GM21825 (cell line): ENCODE measurements around the gene DGKI.

Experiments used
- ATAC-seq: cut with Tn5 transposase; IDR thresholded peaks from one replicate; pipeline ENCODE4 v1.9.1; 2021; ENCODE audit warnings: mild to moderate bottlenecking, moderate library complexity; ENCODE audit not compliant: unreplicated experiment

Gene DGKI

DNA sequence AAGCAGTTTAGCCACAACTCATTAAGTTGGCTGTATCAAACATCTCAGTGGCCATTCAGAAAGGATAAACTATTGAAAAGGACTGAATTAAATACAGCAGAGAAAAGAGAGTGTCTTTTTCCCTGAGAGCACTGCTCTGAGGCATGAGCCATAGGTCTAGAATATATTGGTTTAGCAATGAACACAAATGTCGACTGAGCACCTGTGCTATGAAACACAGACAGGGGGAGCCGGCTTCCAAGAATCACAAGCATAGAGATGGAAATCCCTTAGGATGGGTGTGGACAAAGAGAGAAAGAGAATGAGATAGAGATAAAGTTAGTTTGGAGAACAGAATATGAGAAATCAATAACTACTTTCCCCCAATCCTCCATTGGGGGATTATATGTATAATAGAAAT, 54.8 kb downstream of the DGKI start:
- no peak for ATAC-seq

- no peak for ATAC-seq
These were observed 55.9 kb downstream of the DGKI start for GRCh38 chr7:137790828-137791227.

DNA sequence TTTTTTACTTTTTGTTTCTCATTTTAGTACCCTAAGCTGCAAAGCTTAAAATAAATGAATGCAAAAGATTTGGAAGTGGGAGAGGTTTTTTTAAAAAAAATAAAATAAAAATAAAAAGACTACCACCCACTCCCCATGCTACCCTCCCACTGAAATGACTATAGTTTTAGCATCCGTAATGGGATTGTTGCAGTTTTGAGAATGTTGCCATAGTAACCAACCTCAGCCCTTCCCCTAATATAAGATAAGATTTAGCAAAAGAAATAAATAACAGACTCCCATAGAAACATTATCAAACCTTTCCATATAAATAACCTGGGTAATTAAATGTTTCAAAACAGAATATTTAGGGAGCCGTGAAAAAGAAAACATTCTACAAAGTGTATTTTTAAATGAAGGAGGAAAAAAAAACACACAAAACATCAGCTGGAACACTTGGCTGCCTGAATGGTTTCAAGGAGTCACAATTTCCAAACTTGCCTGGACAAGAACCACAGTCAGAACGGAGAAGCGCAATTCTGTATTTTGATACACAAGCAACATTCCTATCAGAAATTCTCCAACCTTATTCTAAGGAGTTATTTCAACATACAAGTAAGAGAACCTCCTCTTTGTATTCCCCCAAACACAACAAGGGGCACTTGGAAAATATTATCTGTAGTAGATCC, 57.4 kb downstream of the DGKI start:
- no peak for ATAC-seq

DNA sequence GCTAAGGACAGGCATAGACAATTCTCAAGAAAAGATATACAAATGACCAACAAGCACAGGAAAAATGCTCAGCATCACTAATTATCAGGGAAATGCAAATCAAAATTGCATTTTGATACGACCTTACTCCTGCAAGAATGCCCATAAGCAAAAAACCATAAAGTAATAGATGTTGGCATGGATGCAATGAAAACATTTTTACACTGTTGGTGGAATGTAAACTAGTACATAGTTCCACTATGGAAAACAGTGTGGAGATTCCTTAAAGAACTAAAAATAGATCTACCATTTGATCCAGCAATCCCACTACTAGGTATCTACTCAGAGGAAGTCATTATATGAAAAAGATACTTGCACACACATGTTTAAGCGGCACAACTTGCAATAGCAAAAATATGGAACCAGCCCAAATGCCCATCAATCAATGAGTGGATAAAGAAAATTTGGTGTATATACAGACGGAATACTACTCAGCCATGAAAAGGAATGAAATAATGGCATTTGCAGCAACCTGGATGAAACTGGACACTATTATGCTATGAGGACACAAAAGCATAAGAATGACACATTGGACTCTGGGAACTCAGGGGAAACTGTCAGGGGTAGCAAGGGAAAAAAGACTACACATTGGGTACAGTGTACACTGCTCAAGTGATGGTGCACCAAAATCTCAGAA, 59.3 kb downstream of the DGKI start:
- no peak for ATAC-seq

- no peak for ATAC-seq
These were observed 68.3 kb downstream of the DGKI start for GRCh38 chr7:137778511-137778910.

DNA sequence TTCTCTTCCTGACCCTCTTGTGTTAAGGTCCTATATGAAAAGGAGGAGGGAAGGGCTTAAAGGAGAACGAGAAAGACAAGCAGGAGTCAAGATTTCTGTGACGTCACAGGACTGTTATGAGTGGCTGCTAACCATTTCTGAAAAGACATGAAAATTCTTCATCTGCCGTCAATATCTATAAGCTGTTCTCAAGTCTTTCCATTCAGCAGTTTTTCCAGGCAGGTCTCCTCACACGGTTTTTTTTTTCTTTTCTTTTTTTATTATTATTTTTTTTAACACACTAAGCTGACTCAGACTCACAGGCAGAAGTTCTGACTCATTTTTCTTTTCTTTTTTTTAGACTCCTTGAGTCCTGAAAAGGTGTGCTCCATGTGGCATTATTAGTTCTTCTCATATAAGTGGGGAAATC, 72.0 kb downstream of the DGKI start:
- no peak for ATAC-seq

GRCh38 chr7:137772748-137773147, 74.0 kb downstream of the DGKI start:
- no peak for ATAC-seq

GRCh38 chr7:137772316-137772715, 74.5 kb downstream of the DGKI start:
- ATAC-seq, result no peak

- ATAC-seq, result no peak
These were observed 75.1 kb downstream of the DGKI start for GRCh38 chr7:137771679-137772078.

DNA sequence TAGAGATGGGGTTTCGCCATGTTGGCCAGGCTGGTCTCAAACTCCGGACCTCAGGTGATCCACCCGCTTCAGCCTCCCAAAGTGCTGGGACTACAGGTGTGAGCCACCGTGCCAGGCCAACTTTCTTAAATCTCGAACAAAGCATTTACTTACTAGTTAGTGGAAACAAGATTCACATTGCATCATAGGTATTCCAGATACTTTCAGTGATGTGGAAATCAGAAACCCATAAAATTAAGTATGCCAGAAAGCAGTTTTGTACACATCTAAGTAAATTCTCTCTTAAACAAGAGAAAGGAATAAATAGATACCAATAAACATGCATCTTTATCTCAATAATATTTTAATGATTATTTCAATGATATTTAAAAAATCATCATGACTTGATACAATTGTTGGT, 75.5 kb downstream of the DGKI start:
- no peak for ATAC-seq

GRCh38 chr7:137768366-137768765, 78.4 kb downstream of the DGKI start:
- no peak for ATAC-seq

GRCh38 chr7:137762334-137762733, 84.4 kb downstream of the DGKI start:
- no peak for ATAC-seq

DNA sequence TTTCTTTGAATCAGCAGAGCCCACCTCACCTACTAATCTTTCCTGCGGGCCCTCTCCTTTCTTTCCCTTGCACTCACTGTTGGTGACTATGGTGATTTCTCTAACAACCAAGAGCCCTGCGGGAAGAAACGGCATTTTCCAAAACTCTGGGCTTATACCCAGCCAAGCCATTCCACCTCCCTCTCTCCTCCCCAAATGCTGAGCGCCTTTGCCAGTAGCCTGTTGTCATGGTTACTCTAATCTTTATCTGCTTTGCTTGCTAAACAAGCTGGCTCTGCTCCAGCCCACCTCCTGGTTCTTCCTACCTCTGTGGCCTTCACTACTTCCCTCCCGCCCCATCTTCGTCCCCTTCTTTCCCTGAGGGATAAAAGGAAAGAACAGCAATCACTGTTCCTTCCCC, 86.7 kb downstream of the DGKI start:
- ATAC-seq, result no peak

GRCh38 chr7:137757146-137757925, 89.4 kb downstream of the DGKI start:
- ATAC-seq, result no peak

- ATAC-seq, result no peak
These were observed 90.7 kb downstream of the DGKI start for GRCh38 chr7:137755846-137756651.

DNA sequence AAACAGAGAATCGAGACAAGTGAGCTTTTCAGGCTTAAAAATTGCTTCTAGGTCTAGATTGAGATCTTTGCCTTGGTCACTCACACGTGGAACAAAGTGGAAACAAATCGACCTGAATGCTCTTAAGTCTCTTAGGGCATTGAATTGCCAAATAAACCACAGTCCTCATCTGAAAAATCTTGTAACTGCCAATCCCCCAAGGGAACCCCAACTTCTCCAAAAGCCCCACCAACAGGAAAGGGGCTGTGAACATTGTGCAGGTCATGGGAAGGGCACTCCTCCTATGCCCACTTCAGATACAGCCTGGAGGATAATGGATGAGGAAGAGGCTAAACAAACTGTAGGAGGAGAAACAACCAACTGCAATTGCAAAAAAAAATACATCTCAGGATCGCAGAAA, 91.3 kb downstream of the DGKI start:
- no peak for ATAC-seq

DNA sequence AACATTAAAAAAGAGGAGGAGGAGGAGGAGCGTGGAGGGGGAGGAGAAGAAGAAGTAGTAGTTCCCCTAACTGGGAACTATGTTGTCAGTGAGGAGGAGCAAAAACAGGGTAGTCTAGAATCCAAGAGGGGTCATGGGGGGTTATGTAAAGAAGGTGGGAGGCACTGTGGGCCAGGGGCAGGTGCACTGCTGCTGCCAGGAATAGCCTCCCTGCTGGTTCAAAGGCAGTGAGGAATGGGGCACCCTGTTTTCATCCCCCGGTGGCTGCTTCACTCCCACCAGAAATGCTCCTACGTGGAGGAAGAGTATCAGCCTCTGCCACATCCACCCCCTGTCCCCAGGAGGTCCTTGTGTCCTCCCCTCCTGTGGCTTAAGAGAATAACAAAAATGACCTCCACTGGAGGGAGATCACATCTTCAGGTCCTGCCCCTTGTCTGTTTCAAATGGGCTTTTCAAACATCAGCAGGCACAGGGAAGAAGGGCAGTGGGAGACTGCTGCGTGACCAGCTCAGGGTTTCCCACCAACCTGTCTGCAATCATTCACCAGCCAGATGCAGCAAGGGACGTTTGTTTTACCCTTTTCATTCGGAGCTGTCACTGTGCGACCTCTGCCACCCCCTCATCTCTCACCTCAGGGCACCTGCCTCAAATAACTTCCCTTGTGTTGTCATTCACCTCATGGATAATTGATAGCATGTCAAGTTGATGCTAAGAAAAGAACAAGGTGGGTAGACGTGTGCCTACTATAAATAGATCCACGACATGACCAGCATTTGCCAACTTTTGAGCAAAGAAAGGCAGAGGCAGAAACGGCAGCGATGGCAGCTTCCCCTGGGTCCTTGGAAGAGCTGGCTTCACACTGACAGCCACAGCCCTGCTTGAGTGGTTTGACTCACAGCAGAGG, 92.6 kb downstream of the DGKI start:
- ATAC-seq, result no peak

GRCh38 chr7:137753575-137753947, 93.2 kb downstream of the DGKI start:
- ATAC-seq, result no peak

- ATAC-seq, result no peak
These were observed 93.7 kb downstream of the DGKI start for GRCh38 chr7:137753067-137753466.

- ATAC-seq, result no peak
These were observed 95.3 kb downstream of the DGKI start for GRCh38 chr7:137751361-137752009.
